Endothelial cell of hepatic sinusoid (primary cell): ENCODE results near the gene KIAA1755.

Experiments
- in situ Hi-C: cut with HindIII; loops from 2 replicates; pipeline ENCODE4 v1.10.0; 2017; ENCODE audit warnings: low sequenced_read_pairs

Gene KIAA1755

DNA sequence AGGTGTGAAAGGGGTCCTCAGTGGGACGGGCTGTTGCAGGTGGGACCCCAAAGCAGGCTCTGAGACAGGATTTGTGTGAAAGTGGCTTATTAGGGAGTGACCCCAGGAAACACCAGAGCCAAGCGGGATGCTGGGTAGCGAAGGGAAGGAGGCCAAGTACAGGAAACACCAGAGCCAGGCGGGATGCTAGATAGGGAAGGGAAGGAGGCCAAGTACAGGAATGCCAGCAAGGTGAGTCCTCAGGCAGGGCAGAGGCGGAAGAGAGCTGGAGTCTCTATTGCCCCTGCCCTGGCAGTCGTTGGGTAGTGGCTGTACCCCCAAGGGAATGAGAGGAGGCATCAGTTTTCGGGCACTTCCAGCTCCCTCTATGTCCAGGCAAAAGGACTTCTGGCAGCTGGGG lies 65.0 kb downstream of the KIAA1755 start:
- in situ Hi-C loops = no loop called here

GRCh38 chr20:38194971-38195504 lies 65.5 kb downstream of the KIAA1755 start:
- in situ Hi-C loops = no loop called here

- in situ Hi-C loops = no loop called here
These were observed 66.9 kb downstream of the KIAA1755 start for GRCh38 chr20:38193586-38194105.

DNA sequence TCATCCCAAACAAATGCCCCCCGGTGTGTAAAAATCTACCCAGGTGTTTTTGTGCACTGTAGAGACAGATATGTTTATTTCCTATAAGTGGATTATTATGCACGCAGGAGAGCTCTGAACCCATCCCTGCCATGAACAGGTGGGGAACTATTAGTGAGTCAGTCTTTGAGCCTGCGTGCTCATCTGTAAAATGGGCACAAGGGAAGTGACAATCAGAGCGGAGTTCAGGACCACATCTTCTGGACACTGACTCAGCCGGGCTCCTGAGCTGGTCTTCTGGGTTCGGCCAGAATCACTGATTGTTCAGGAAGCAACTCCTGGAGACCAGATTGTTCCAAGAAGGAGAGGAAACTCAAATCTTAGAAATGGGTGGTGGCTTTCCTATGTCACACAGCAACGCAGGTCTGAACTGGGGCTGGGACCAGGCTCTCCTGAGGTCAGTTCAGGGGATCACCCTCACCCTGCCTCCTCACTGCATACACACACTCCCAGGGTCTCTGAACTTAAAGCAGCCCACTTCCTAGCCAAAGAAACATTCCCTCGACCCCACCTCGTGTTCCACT lies 68.1 kb downstream of the KIAA1755 start:
- in situ Hi-C loops = no loop called here

- in situ Hi-C loops = no loop called here
These were observed 68.9 kb downstream of the KIAA1755 start for GRCh38 chr20:38191654-38192053.

DNA sequence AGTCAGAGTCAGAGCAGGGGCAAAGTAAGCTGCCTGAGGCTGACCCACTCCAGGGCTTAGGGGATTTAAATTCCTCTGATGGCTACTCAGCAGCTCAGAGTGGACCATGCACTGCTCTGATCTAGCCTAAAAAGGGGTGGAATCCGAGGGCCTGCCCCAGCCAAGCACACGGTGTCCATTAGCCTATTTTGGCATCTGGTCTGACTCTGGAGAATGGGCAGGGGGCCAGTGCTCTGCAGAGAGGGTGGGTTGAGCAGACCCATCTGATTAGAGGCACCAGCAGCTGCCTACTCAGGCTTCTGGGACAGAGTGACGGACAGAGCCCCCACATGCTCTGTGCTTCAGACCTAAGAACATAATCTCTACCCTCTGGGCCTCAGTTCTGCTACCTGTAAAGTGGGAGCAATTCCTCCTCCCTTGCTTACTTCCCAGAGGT lies 69.6 kb downstream of the KIAA1755 start:
- in situ Hi-C loops = no loop called here

DNA sequence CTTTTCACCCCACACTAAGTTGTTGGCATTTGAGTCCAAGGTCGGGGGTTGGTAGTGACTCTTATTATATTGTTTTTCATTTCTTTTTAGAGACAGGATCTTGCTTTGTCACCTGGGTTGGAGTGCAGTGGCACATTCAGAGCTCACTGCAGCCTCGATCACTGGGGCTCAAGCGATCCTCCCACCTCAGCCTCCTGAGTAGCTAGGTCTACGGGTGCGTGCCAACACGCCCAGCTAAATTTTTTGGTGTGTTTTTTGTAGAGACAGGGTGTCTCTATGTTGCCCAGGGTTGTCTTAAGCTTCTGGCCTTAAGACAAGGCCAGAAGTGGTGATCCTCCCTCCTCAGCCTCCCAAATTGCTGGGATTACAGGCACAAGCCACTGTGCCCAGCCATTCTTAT lies 70.4 kb downstream of the KIAA1755 start:
- in situ Hi-C loops = no loop called here

- in situ Hi-C loops = no loop called here
These were observed 73.0 kb downstream of the KIAA1755 start for GRCh38 chr20:38187517-38187916.

DNA sequence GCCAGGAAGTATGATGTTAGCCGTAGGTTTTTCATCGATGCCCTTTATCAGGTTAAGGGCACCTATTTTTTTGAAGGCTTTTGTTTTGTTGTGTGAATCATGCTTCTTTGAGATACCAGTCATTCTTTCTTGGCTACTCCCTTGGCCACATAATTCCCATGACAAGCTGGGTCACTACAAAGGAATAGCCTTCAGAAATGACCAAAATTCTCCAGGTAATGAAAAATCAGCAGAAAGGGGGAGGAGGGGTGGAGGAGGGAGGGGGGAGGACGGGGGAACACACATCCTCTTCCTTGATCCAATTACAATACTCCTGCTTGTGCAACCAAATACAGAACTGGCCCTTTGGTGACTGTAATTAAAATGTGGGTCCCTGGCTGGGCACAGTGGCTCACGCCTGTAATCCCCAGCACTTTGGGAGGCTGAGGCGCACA lies 73.7 kb downstream of the KIAA1755 start:
- in situ Hi-C loops = no loop called here

GRCh38 chr20:38184101-38184500 lies 76.4 kb downstream of the KIAA1755 start:
- in situ Hi-C loops = no loop called here

DNA sequence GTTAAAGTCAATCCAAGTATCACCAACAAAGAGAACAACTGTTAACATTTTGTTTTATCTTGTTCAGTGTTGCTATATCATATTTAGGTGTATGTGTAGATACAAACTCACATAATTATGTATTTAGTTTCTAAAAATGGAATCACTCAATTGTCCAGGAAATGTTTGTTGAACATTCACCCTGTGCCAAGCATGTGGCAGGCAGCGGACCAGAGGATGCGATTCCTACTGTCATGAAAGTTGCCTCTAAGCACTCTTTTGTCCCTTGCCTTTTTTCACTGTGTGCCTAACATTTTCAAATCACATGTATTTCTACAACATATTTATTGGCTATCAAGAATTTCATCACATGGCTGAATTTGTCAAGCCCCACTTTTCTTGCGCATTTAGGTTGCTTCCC lies 78.6 kb downstream of the KIAA1755 start:
- in situ Hi-C loops = no loop called here

GRCh38 chr20:38181207-38181801 lies 79.2 kb downstream of the KIAA1755 start:
- in situ Hi-C loops = no loop called here

GRCh38 chr20:38180781-38181180 lies 79.8 kb downstream of the KIAA1755 start:
- in situ Hi-C loops = no loop called here

DNA sequence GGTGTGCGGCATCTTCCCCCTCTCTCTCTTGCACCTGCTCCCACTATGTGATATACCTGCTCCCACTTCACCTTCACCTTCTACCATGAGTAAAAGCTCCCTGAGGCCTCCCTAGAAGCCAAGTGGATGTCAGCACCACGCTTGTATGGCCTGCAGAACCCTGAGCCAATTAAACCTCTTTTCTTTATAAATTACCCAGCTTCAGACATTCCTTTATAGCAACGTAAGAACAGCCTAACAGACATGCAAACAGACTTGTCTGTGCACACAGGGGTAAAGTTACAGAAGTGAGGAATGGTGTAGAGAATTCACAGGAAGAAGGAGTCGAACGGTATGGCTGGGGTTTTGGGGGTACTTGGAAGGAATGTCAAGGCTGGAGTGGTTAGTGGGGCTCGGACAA lies 80.7 kb downstream of the KIAA1755 start:
- in situ Hi-C loops = no loop called here

DNA sequence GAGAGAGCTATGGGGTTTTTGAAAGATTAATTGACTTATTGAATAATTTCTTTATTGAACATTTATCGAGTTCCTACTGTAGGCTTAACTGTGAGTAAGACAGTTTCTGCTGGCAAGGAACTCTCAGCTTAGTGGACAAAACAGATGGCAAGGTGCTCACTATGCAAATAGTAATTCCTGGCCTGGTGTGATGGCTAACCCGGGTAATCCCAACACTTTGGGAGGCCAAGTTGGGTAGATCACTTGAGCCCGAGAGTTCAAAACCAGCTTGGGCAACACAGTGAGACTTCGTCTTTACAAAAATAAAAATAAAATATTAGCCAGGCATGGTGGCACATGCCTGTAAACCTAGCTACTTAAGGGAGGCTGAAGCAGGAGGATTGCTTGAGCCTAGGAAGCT lies 82.0 kb downstream of the KIAA1755 start:
- in situ Hi-C loops = no loop called here

- in situ Hi-C loops = no loop called here
These were observed 82.5 kb downstream of the KIAA1755 start for GRCh38 chr20:38178065-38178491.

- in situ Hi-C loops = no loop called here
These were observed 83.3 kb downstream of the KIAA1755 start for GRCh38 chr20:38177201-38177600.

DNA sequence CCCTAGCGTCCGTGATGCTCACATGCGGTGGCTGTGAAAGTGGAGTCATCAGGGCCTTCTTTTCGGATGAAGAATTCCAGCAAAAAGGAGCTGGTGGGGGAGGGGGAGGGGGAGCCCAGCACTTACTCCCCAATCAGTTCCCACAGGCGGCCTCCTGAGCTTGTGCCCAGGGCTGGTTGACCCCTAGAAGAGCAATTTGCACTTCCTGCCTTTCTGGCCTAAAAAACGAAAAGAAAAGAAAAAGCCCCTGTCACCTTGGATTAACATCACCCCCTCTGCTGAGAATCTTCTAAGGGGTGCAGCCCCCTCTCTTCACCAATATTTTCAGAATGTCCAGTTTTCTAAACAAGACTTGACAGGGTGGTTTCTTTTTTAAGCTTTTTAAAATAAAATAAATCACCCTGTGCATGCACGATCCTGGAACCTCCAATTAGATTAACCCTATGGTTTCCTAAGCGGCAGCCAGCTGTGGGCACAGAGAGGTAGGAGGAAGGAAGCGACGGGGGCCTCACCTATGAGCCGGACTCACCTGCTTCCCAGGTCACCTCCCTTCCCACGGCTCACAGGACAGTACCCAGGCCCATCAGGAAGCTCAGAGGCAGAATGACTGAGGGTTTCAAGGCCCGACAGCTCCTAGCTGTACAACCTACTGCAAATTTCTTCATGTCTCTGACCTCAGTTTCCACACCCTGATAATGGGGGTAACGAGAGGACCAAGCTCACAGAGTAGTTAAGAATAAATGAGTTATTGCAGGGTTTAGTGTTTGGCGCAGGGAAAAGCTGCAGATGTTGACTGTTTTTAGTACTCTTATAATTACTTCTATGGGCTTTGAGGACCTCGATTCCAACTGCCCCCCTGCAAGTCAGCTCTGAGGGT lies 85.0 kb downstream of the KIAA1755 start:
- in situ Hi-C loops = no loop called here

DNA sequence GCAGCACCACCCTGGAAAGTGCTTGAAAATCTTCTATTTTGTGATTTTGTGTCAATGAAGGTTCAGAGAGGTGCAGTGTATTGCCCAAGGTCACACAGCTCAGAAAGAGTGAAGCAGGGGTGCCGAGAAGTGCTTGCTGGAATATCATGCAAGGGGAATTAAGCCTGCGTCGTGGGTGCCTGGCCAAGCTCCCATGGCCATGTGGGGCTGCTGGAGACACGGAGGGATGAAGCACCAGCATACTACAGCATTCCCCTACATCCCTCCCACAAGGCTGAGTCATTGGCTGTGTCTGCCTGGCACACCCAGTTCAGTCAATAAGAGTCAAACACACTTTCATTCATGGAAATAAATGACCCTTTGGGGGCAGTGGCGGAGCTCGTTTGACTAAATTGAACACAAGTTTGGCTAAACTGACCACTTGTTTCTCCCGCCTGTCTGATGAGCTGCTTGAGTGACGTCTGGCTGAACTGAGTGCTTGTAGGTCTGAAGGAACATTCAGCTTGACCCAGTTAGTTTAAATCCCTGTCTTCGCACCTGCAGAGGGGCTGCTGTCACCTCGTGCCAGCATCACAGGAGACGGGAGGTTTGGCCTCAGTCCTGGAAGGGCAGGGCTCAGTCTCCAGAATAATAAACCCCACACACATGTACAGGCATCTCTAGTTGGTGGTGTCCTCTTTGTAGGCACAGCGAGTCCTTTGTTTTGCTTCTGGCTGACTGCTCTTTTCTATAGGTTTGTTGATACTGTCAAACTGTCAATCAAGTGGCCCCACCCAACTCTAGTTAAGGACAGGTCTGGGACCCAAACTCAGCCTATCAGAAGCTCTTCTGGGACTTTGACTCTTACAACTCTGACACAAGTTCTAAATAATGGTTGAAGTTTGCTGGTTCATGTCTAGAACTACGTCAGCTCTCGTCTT lies 87.0 kb downstream of the KIAA1755 start:
- in situ Hi-C loops = no loop called here

DNA sequence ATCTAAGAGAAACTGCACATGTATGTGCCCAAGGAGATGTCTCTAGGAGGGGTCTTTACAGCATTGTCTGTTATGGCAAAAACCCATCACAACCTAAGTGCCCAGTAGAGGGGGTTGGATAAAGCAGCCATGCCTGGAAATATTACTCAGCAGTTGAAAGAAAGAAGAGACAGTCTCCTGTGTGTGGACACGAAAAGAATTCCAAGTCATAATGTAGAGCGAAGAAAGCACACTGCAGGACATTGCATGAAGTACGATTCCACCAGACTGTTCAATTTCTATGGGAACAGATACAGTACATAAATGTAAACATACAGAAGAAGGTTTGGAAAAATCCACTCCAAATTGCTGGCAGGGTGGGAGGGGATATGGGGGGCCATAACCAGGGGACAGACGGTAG lies 88.1 kb downstream of the KIAA1755 start:
- in situ Hi-C loops = no loop called here
